Right atrium auricular region (tissue), 2 donors: Measurements from ENCODE around the gene MLKL. TPM values are rescaled to one million over a fixed set of nuclear protein-coding genes. Genes with fewer than 3 reads are reported as not detected.

ENCODE experiments used
- DNase-seq: peaks from one replicate; pipeline ENCODE4 v3.0.0-alpha.2; 2019; ENCODE audit warnings: low spot score
- H3K27ac ChIP-seq, 2 donors: fragments of 200-600 bp; sonication (generic); 1 replicate in 1 of 2; 2 replicates in 1 of 2; pipeline ENCODE4 v1.5.1; 2016 to 2019
- H3K27me3 ChIP-seq, 2 donors: fragments of 200-600 bp; sonication (generic); one replicate each; pipeline versions ENCODE4 v1.5.1 to v1.6.0; 2017 to 2019
- H3K36me3 ChIP-seq: fragments of 200-600 bp; sonication (generic); one replicate; pipeline ENCODE4 v1.5.1; 2016
- H3K4me1 ChIP-seq, 2 donors: fragments of 200-600 bp; sonication (generic); one replicate each; pipeline versions ENCODE4 v1.5.1 to v1.6.0; 2017 to 2019
- H3K4me3 ChIP-seq, 2 donors: fragments of 200-600 bp; sonication (generic); 1 replicate in 1 of 2; 2 replicates in 1 of 2; pipeline ENCODE4 v1.5.1; 2017 to 2019; ENCODE audit warnings: mild to moderate bottlenecking in 1 of 2, moderate library complexity in 1 of 2
- H3K9me3 ChIP-seq, 2 donors: fragments of 200-600 bp; sonication (generic); one replicate each; pipeline ENCODE4 v1.5.1; 2019
- CTCF ChIP-seq, 2 donors: fragments of 200-600 bp; sonication (generic); IDR thresholded peaks; one replicate each; pipeline ENCODE4 v1.5.1; 2019; ENCODE audit warnings: antibody characterized with exemption in 2 of 2
- total RNA-seq, 2 donors: library from RNA; depleted of rRNA; stranded (reverse); fragments of >200 nt; gene quantifications; one replicate each; pipeline ENCODE4 v1.1.0, GENCODE V29; 2016

Gene MLKL
- total RNA-seq, 2 donors from 2014 or later: 4.3 to 6.2 TPM

- no peak for DNase-seq
- H3K9me3 ChIP-seq: no peaks in the 10 kb centered on the region
- no peaks in the 10 kb centered on the region for H3K4me1 ChIP-seq
- no peak overlapping the region for H3K27ac ChIP-seq
- H3K4me3 ChIP-seq: no peak overlapping the region
- TF ChIP-seq CTCF (IDR thresholded peaks at IDR 0.05): no peak
- no peaks in the 10 kb centered on the region for H3K36me3 ChIP-seq
- H3K27me3 ChIP-seq: no peaks in the 10 kb centered on the region
These were observed 40.2 kb upstream of the MLKL start for GRCh38 chr16:74740795-74741304.

- Histone ChIP-seq H3K9me3 (no peaks in the 10 kb centered on the region), H3K4me1 (no peaks in the 10 kb centered on the region), H3K27ac (no peak overlapping the region), H3K36me3 (no peaks in the 10 kb centered on the region), H3K27me3 (no peaks in the 10 kb centered on the region), H3K4me3 (no peak overlapping the region)
- TF ChIP-seq CTCF (IDR thresholded peaks at IDR 0.05): no peak
- no peak for DNase-seq
These were observed 38.6 kb upstream of the MLKL start for GRCh38 chr16:74739275-74739674.

GRCh38 chr16:74738816-74739215 is 38.2 kb upstream of the MLKL start:
- Histone ChIP-seq H3K27me3 (no peaks in the 10 kb centered on the region), H3K27ac (no peak overlapping the region), H3K9me3 (no peaks in the 10 kb centered on the region), H3K4me3 (no peak overlapping the region), H3K36me3 (no peaks in the 10 kb centered on the region), H3K4me1 (no peaks in the 10 kb centered on the region)
- DNase-seq: no peak
- TF ChIP-seq CTCF (IDR thresholded peaks at IDR 0.05): no peak

GRCh38 chr16:74738113-74738541 is 37.5 kb upstream of the MLKL start:
- H3K4me3 ChIP-seq: no peak overlapping the region
- TF ChIP-seq CTCF (IDR thresholded peaks at IDR 0.05): no peak
- DNase-seq: no peak
- H3K36me3 ChIP-seq: no peaks in the 10 kb centered on the region
- H3K4me1 ChIP-seq: no peaks in the 10 kb centered on the region
- no peak overlapping the region for H3K27ac ChIP-seq
- no peaks in the 10 kb centered on the region for H3K9me3 ChIP-seq
- no peaks in the 10 kb centered on the region for H3K27me3 ChIP-seq

GRCh38 chr16:74737521-74737920 is 36.9 kb upstream of the MLKL start:
- H3K9me3 ChIP-seq: no peaks in the 10 kb centered on the region
- H3K27me3 ChIP-seq: no peaks in the 10 kb centered on the region
- no peak for TF ChIP-seq CTCF (IDR thresholded peaks at IDR 0.05)
- no peak overlapping the region for H3K4me3 ChIP-seq
- DNase-seq: no peak
- H3K36me3 ChIP-seq: no peaks in the 10 kb centered on the region
- no peak overlapping the region for H3K27ac ChIP-seq
- no peaks in the 10 kb centered on the region for H3K4me1 ChIP-seq

GRCh38 chr16:74736531-74737157 is 36.0 kb upstream of the MLKL start:
- Histone ChIP-seq H3K36me3 (no peaks in the 10 kb centered on the region), H3K9me3 (no peaks in the 10 kb centered on the region), H3K4me3 (no peak overlapping the region), H3K27me3 (no peaks in the 10 kb centered on the region), H3K4me1 (no peaks in the 10 kb centered on the region), H3K27ac (no peak overlapping the region)
- no peak for TF ChIP-seq CTCF (IDR thresholded peaks at IDR 0.05)
- DNase-seq: no peak
